Erythroblast (primary cell): ENCODE measurements around the gene EPHA2.

Experiments used
- GATA1 ChIP-seq: IDR thresholded peaks from 2 replicates; pipeline ENCODE4 v1.6.1; 2011; ENCODE audit warnings: low read depth, mild to moderate bottlenecking, control low read depth, low read length, moderate library complexity
- POLR2A ChIP-seq: IDR thresholded peaks from 2 replicates; pipeline ENCODE4 v1.6.1; 2011; ENCODE audit warnings: mild to moderate bottlenecking, low read length

DNA sequence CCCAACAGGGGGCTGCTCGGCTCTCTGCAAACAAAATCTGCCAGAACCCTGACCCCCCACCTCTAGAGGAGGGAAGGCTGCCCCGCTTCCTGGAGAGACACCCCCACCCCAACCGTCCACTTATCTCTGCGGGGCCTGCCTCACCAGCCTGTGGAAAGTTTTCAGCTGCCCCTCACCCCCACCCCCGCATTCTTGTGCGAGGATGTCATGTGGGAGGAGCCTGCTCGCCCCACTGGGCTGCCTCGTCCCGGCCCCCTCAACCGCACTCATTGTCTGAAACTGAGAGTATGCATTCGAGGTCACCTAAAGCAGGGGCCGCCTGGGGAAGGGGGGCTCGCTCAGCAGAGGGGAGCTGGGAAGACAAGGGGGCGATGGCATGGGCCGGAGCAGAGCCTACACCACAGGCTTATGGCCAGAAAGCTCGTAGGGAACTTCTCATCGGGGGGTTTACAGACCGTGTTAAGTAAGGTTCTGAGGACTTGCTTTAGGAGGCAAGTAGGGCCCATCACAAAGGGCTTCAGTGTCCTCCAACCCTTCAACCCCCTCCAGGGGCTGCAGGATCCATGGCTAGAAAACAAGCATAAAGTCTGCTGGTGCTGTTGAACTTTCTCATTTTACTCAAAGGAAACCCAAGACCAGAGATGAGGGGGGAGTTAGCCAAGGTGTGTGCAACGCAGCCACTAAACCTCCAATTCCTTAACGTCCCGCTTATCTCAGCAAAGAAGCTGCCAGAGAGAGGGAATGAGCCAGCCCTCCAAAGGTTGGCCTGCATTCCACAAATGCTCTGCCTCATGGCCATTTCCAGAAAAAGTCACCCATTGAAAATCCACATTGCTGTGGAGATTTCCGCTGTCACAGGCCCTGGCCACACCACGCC lies 9.4 kb downstream of the EPHA2 start:
- TF ChIP-seq POLR2A (no peak), GATA1 (no peak)
